H1 (cell line): ENCODE measurements around the gene DYNLRB1. TPM values are rescaled to one million over a fixed set of nuclear protein-coding genes. Genes with fewer than 3 reads are reported as not detected.

ENCODE experiments used
- CTCF ChIA-PET: fragments of 300-600 bp; sonication (Branson Sonifier 250); formaldehyde crosslinking; loops from one replicate; lab custom pipeline; 2021; ENCODE audit not compliant: partially characterized antibody; lab: Charles Lee
- POLR2A ChIA-PET: fragments of 300-600 bp; sonication (Branson Sonifier 250); formaldehyde crosslinking; loops from one replicate; lab custom pipeline; 2021; ENCODE audit warnings: inconsistent platforms; ENCODE audit not compliant: partially characterized antibody; lab: Charles Lee
- DNase-seq, 2 experiments: peaks; one replicate each; pipeline versions ENCODE4 v3.0.0 to v3.0.0-alpha.2; 2010 to 2022; ENCODE audit warnings: low spot score in 2 of 2, low read depth in 1 of 2, mixed read lengths in 1 of 2
- FAIRE-seq: peaks from 2 replicates; lab custom pipeline; 2011; peaks lifted over from hg19 to GRCh38; lab: Jason Lieb, UNC
- H2AFZ ChIP-seq: 2 replicates; pipeline ENCODE4 v1.8.1; 2012; ENCODE audit warnings: low read length, inconsistent platforms
- H2AK5ac ChIP-seq: 2 replicates; pipeline ENCODE4 v1.6.1; 2013; ENCODE audit warnings: low read depth, low read length
- H2BK120ac ChIP-seq: replicated peaks from 2 replicates; pipeline ENCODE3; 2013; ENCODE audit warnings: low read depth, low read length, inconsistent platforms
- H2BK12ac ChIP-seq: 2 replicates; pipeline ENCODE4 v1.6.1; 2013; ENCODE audit warnings: low read depth, low read length
- H2BK15ac ChIP-seq: 2 replicates; pipeline ENCODE4 v1.6.1; 2013; ENCODE audit warnings: low read length
- H2BK20ac ChIP-seq: 2 replicates; pipeline ENCODE4 v1.6.1; 2013; ENCODE audit warnings: low read length
- H2BK5ac ChIP-seq: 2 replicates; pipeline ENCODE4 v1.6.1; 2013; ENCODE audit warnings: low read depth, low read length
- H3K14ac ChIP-seq: 2 replicates; pipeline ENCODE4 v1.6.1; 2013; ENCODE audit warnings: inconsistent platforms; ENCODE audit not compliant: insufficient read length
- H3K18ac ChIP-seq: 2 replicates; pipeline ENCODE4 v1.6.1; 2013; ENCODE audit warnings: low read length; ENCODE audit errors: extremely low read depth
- H3K23ac ChIP-seq: 2 replicates; pipeline ENCODE4 v1.6.1; 2013; ENCODE audit warnings: inconsistent platforms; ENCODE audit not compliant: insufficient read length
- H3K23me2 ChIP-seq: 2 replicates; pipeline ENCODE4 v1.6.1; 2013; ENCODE audit warnings: low read depth, low read length
- H3K27ac ChIP-seq: 2 replicates; pipeline ENCODE4 v1.6.1; 2011; ENCODE audit warnings: low read depth, low read length, inconsistent platforms
- H3K27me3 ChIP-seq, 4 experiments: replicated peaks in 1 of 4; 1 replicate in 1 of 4; 2 replicates in 3 of 4; pipeline versions ENCODE4 v1.6.1 to v1.8.1; 2011 to 2013; ENCODE audit warnings: low read length in 3 of 4, mild to moderate bottlenecking in 3 of 4, inconsistent platforms in 2 of 4, mixed read lengths in 2 of 4, moderate library complexity in 1 of 4; ENCODE audit not compliant: control insufficient read depth in 3 of 4, insufficient read depth in 3 of 4; ENCODE audit errors: extremely low read depth in 1 of 4
- H3K36me3 ChIP-seq, 4 experiments: 2 replicates each; pipeline versions ENCODE4 v1.6.1 to v1.8.1; 2011 to 2013; ENCODE audit warnings: mild to moderate bottlenecking in 4 of 4, low read length in 3 of 4, moderate library complexity in 2 of 4, control low read depth in 1 of 4, inconsistent platforms in 1 of 4; ENCODE audit not compliant: insufficient read depth in 4 of 4, control insufficient read depth in 2 of 4
- H3K4ac ChIP-seq: replicated peaks from 2 replicates; pipeline ENCODE3; 2013; ENCODE audit warnings: low read length, low read depth, mixed read lengths, inconsistent platforms; ENCODE audit not compliant: insufficient read length
- H3K4me1 ChIP-seq, 4 experiments: replicated peaks in 1 of 4; 1 replicate in 1 of 4; 2 replicates in 3 of 4; pipeline versions ENCODE4 v1.6.1 to v1.8.1; 2011 to 2013; ENCODE audit warnings: low read length in 3 of 4, inconsistent platforms in 2 of 4, mixed read lengths in 1 of 4; ENCODE audit not compliant: insufficient read depth in 4 of 4, control insufficient read depth in 3 of 4
- H3K4me2 ChIP-seq, 2 experiments: 2 replicates each; pipeline versions ENCODE4 v1.6.1 to v1.8.1; 2011 to 2013; ENCODE audit warnings: low read depth in 2 of 2, low read length in 2 of 2, control low read depth in 1 of 2, inconsistent platforms in 1 of 2, mild to moderate bottlenecking in 1 of 2; ENCODE audit not compliant: insufficient read depth in 1 of 2
- H3K4me3 ChIP-seq, 4 experiments: fragments of 200-600, 300-600 bp in 1 of 4; sonication (generic), shearing (Covaris generic), sonication (Bioruptor Twin) in 1 of 4; 2 replicates each; pipeline versions ENCODE4 v1.5.1 to v1.8.1; 2011 to 2016; ENCODE audit warnings: low read length in 4 of 4, low read depth in 3 of 4, control low read depth in 2 of 4, inconsistent platforms in 2 of 4, mild to moderate bottlenecking in 2 of 4, mixed read lengths in 1 of 4, moderate library complexity in 1 of 4; ENCODE audit not compliant: insufficient read depth in 2 of 4; ENCODE audit errors: extremely low read depth in 1 of 4
- H3K56ac ChIP-seq: replicated peaks from 2 replicates; pipeline ENCODE3; 2013; ENCODE audit warnings: low read depth, mild to moderate bottlenecking, mixed read lengths, low read length, inconsistent platforms; ENCODE audit not compliant: insufficient read length
- H3K79me1 ChIP-seq: 2 replicates; pipeline ENCODE4 v1.6.1; 2013; ENCODE audit warnings: low read depth, low read length, control low read depth
- H3K79me2 ChIP-seq, 2 experiments: 2 replicates each; pipeline versions ENCODE4 v1.6.1 to v1.8.1; 2012 to 2013; ENCODE audit warnings: low read length in 2 of 2, mild to moderate bottlenecking in 2 of 2, inconsistent platforms in 1 of 2; ENCODE audit not compliant: insufficient read depth in 2 of 2, control insufficient read depth in 1 of 2
- H3K9ac ChIP-seq, 4 experiments: replicated peaks in 1 of 4; 1 replicate in 1 of 4; 2 replicates in 3 of 4; pipeline versions ENCODE4 v1.6.1 to v1.8.1; 2011 to 2013; ENCODE audit warnings: low read depth in 3 of 4, low read length in 3 of 4, control low read depth in 2 of 4, mild to moderate bottlenecking in 2 of 4, moderate library complexity in 2 of 4, inconsistent platforms in 1 of 4; ENCODE audit errors: extremely low read depth in 1 of 4
- H3K9me3 ChIP-seq, 2 experiments: 2 replicates each; pipeline versions ENCODE4 v1.6.1 to v1.8.1; 2012 to 2013; ENCODE audit warnings: mild to moderate bottlenecking in 2 of 2, moderate library complexity in 2 of 2, control low read depth in 1 of 2, inconsistent platforms in 1 of 2, low read depth in 1 of 2, low read length in 1 of 2, mixed read lengths in 1 of 2; ENCODE audit not compliant: insufficient read depth in 2 of 2
- H4K20me1 ChIP-seq, 2 experiments: replicated peaks in 1 of 2; 2 replicates each; pipeline versions ENCODE3 to v1.8.1; 2011 to 2013; ENCODE audit warnings: inconsistent platforms in 2 of 2, low read length in 2 of 2, mild to moderate bottlenecking in 1 of 2; ENCODE audit not compliant: insufficient read depth in 2 of 2, control insufficient read depth in 1 of 2
- H4K5ac ChIP-seq: 2 replicates; pipeline ENCODE4 v1.6.1; 2013; ENCODE audit warnings: low read length, low read depth, mixed read lengths, inconsistent platforms; ENCODE audit not compliant: insufficient read length
- H4K8ac ChIP-seq: 2 replicates; pipeline ENCODE4 v1.8.0; 2013; ENCODE audit warnings: mild to moderate bottlenecking, moderate library complexity, low read length, inconsistent platforms; ENCODE audit not compliant: insufficient read depth; ENCODE audit errors: extremely low read depth
- H4K91ac ChIP-seq: replicated peaks from 2 replicates; pipeline ENCODE3; 2013; ENCODE audit warnings: low read length, mixed read lengths, inconsistent platforms; ENCODE audit not compliant: insufficient read length
- ASH2L ChIP-seq: fragments of 200-600, 300-600 bp; sonication (generic); IDR thresholded peaks from one replicate; pipeline ENCODE4 v1.7.1; 2017; ENCODE audit warnings: low read length
- BRCA1 ChIP-seq: IDR thresholded peaks from 2 replicates; pipeline ENCODE4 v1.6.1; 2012; ENCODE audit warnings: low read depth, low read length, improper control_type of control experiment
- CBX5 ChIP-seq: fragments of 300-800, 300-1000 bp; sonication (generic); IDR thresholded peaks from 2 replicates; pipeline ENCODE4 v1.7.1; 2016; ENCODE audit warnings: antibody characterized with exemption, low read length, low read depth
- EZH2 ChIP-seq: fragments of 200-600 bp; sonication (generic); IDR thresholded peaks from 2 replicates; pipeline ENCODE4 v1.7.1; 2012; ENCODE audit warnings: low read depth, mild to moderate bottlenecking, moderate library complexity, low read length, inconsistent platforms; ENCODE audit not compliant: severe bottlenecking
- JUND ChIP-seq: IDR thresholded peaks from 2 replicates; pipeline ENCODE4 v1.6.1; 2011; ENCODE audit warnings: mild to moderate bottlenecking, improper control_type of control experiment, low read length
- KDM1A ChIP-seq: fragments of 200-600, 300-600 bp; sonication (generic); IDR thresholded peaks from 2 replicates; pipeline ENCODE4 v1.7.1; 2016; ENCODE audit warnings: mild to moderate bottlenecking, low read length, borderline replicate concordance
- MAFK ChIP-seq: IDR thresholded peaks from 2 replicates; pipeline ENCODE4 v1.6.1; 2012; ENCODE audit warnings: low read depth, mild to moderate bottlenecking, improper control_type of control experiment, low read length
- POLR2A ChIP-seq, 2 experiments: IDR thresholded peaks; 1 replicate in 1 of 2; 2 replicates in 1 of 2; pipeline ENCODE4 v1.6.1; 2011; ENCODE audit warnings: low read depth in 2 of 2, low read length in 2 of 2, mild to moderate bottlenecking in 2 of 2; ENCODE audit errors: control extremely low read depth in 1 of 2
- RAD21 ChIP-seq, 2 experiments: IDR thresholded peaks in 1 of 2; conservative IDR thresholded peaks in 1 of 2; 2 replicates each; pipeline ENCODE4 v1.6.1; 2011; ENCODE audit warnings: low read depth in 2 of 2, low read length in 2 of 2, improper control_type of control experiment in 1 of 2, inconsistent platforms in 1 of 2, mild to moderate bottlenecking in 1 of 2, moderate library complexity in 1 of 2
- TAF1 ChIP-seq: IDR thresholded peaks from 2 replicates; pipeline ENCODE4 v1.6.1; 2011; ENCODE audit warnings: mild to moderate bottlenecking, low read depth, low read length
- YY1 ChIP-seq: IDR thresholded peaks from 2 replicates; pipeline ENCODE4 v1.6.1; 2011; ENCODE audit warnings: low read depth, mild to moderate bottlenecking, low read length
- WGBS, 2 experiments: shearing (Covaris generic) in 1 of 2; methylation state at CpG; one replicate each; pipeline versions ENCODE4 v1.1.6 to v1.1.7; 2013 to 2015; ENCODE audit warnings: low lambda C conversion rate in 2 of 2, mixed read lengths in 2 of 2, inconsistent platforms in 1 of 2, low coverage in 1 of 2, missing lambda C conversion rate in 1 of 2; ENCODE audit not compliant: insufficient replicate concordance in 2 of 2, insufficient coverage in 1 of 2, insufficient read length in 1 of 2; ENCODE audit errors: extremely low coverage in 1 of 2, missing lambda C conversion rate in 1 of 2; 5-methylcytosine and 5-hydroxymethylcytosine counted together
- polyA plus RNA-seq, 7 experiments: library from polyadenylated mRNA; depleted of rRNA in 3 of 7; stranded (reverse) in 5 of 7; unstranded in 2 of 7; fragments of >200 nt in 5 of 7; fragments of 200-250 nt in 2 of 7; gene quantifications; 1 replicate in 5 of 7; 2 replicates in 1 of 7; 4 replicates in 1 of 7; pipeline versions ENCODE4 v1.2.1 to v1.2.3, GENCODE V29; 2011 to 2013; ENCODE audit warnings: missing spikeins in 2 of 7, mixed read lengths in 2 of 7
- total RNA-seq: library from RNA; stranded (reverse); fragmentation: NEBNext Ultra II Directional; extraction: Animal tissue kit (Norgen Biotek cat#: 25700); gene quantifications from 2 replicates; pipeline ENCODE4 v1.2.1, GENCODE V29; 2021

DYNLRB1 gene
- total and polyA plus RNA-seq, 2 of the 8 experiments (the other 6 are each of a cell fraction or from before 2014, with no cell fraction given) = 109 to 214 TPM

GRCh38 chr20:34512266-34512954 lies 3.8 kb upstream of the DYNLRB1 start:
- WGBS, 2 experiments = 96% methylated on average over 4 of the region's 4 CpGs; no CpG with 5 or more reads in 1 of the 2 experiments
- Histone ChIP-seq H4K91ac (no peak overlapping the region), H2BK12ac (no peak overlapping the region), H3K56ac (no peak overlapping the region), H3K14ac (no peak overlapping the region), H3K4me3 (no peak overlapping the region), H3K4me2 (no peak overlapping the region), H2BK20ac (no peak overlapping the region), H4K8ac (no peak overlapping the region), H3K27ac (no peak overlapping the region), H2BK5ac (no peak overlapping the region), H3K79me2 (peaks cover 0 to 8% of the 10 kb centered on the region in 2 experiments; a peak in 2 of 4 replicates), H3K18ac (no peak overlapping the region), H3K23me2 (peaks cover 10% of the 10 kb centered on the region), H3K79me1 (no peaks in the 10 kb centered on the region), H3K23ac (no peak overlapping the region), H3K9ac (no peak overlapping the region), H3K27me3 (no peaks in the 10 kb centered on the region), H4K5ac (no peak overlapping the region), H4K20me1 (peaks cover 3% of the 10 kb centered on the region in 2 experiments), H2BK120ac (no peak overlapping the region), H3K4me1 (peaks cover 0 to 3% (median 3%) of the 10 kb centered on the region in 4 experiments; a peak in 3 of 7 replicates), H3K36me3 (peaks cover 0 to 14% (median 5%) of the 10 kb centered on the region in 4 experiments; a peak in 2 of 8 replicates), H2BK15ac (no peak overlapping the region), H2AK5ac (no peak overlapping the region), H3K4ac (no peak overlapping the region), H2AFZ (no peak overlapping the region), H3K9me3 (no peaks in the 10 kb centered on the region)
- no peak for TF ChIP-seq RAD21 (IDR thresholded peaks at IDR 0.05 in 1 of 2, conservative IDR thresholded peaks at IDR 0.05 in 1 of 2; ENCODE audit: low read depth in 2 of 2, low read length in 2 of 2)
- TF ChIP-seq BRCA1 = no peak
- no peak for TF ChIP-seq MAFK
- TF ChIP-seq ASH2L = no peak
- TF ChIP-seq KDM1A = no peak
- TF ChIP-seq YY1 = no peak
- no peak for TF ChIP-seq TAF1
- no peak for TF ChIP-seq JUND
- no peak for TF ChIP-seq EZH2
- no peak for TF ChIP-seq CBX5
- no peak for TF ChIP-seq POLR2A (IDR thresholded peaks at IDR 0.05; ENCODE audit: control extremely low read depth in 1 of 2, low read depth in 2 of 2, low read length in 2 of 2)
- no peak for FAIRE-seq
- POLR2A ChIA-PET = no interaction called here
- CTCF ChIA-PET = interaction anchor here (0.6 to 1.6 kb wide), 3 partner anchors 11 to 47 kb away, joined by 3 to 5 read pairs (median 3); no protein-coding TSS in a partner anchor
- no peak for DNase-seq
